Measurements from ENCODE around the gene ZRANB3.
A peak's percentile ranks its signal among the peaks of the same experiment; 100 is the strongest.
"Not testable (repeated sequence)": the region's sequence is repeated elsewhere in the genome, so short reads cannot be mapped to it uniquely, and the experiment has no call there.

The ZRANB3 gene

GRCh38 chr2:135530313-135531230 is at the start of gene ZRANB3:
Gene ZRANB3 (minus strand): TSS chr2:135531218.
- peak; percentile 94 for DNase-seq (ENCODE audit: low read depth)

GRCh38 chr2:135573620-135574019 is 42.6 kb upstream of the ZRANB3 start:
- no peak for DNase-seq (ENCODE audit: low read depth)

- DNase-seq (ENCODE audit: low read depth), result no peak
Observed at GRCh38 chr2:135570884-135571283, 39.9 kb upstream of the ZRANB3 start.

GRCh38 chr2:135563793-135564192 is 32.8 kb upstream of the ZRANB3 start:
- no peak for DNase-seq (ENCODE audit: low read depth)

- no peak for DNase-seq (ENCODE audit: low read depth)
Observed at GRCh38 chr2:135561925-135562324, 30.9 kb upstream of the ZRANB3 start.

- no peak for DNase-seq (ENCODE audit: low read depth)
Observed at GRCh38 chr2:135557530-135557929, 26.5 kb upstream of the ZRANB3 start.

GRCh38 chr2:135555311-135555710 is 24.3 kb upstream of the ZRANB3 start:
- DNase-seq (ENCODE audit: low read depth), result no peak

- no peak for DNase-seq (ENCODE audit: low read depth)
Observed at GRCh38 chr2:135552887-135553286, 21.9 kb upstream of the ZRANB3 start.

GRCh38 chr2:135551356-135551755 is 20.3 kb upstream of the ZRANB3 start:
- DNase-seq (ENCODE audit: low read depth), result no peak

- no peak for DNase-seq (ENCODE audit: low read depth)
Observed at GRCh38 chr2:135547311-135547710, 16.3 kb upstream of the ZRANB3 start.

GRCh38 chr2:135546436-135546835 is 15.4 kb upstream of the ZRANB3 start:
- no peak for DNase-seq (ENCODE audit: low read depth)

- DNase-seq (ENCODE audit: low read depth), result not testable (repeated sequence)
Observed at GRCh38 chr2:135533545-135533944, 2.5 kb upstream of the ZRANB3 start.

GRCh38 chr2:135532581-135532980 is 1.6 kb upstream of the ZRANB3 start:
- no peak for DNase-seq (ENCODE audit: low read depth)

GRCh38 chr2:135531231-135532197 is 496 bp upstream of the ZRANB3 start, which contains the start of gene R3HDM1:
Gene R3HDM1 (plus strand): TSS chr2:135531484. CDS start chr2:135604846, 73,362 bp downstream.
- DNase-seq (ENCODE audit: low read depth), result peak; percentile 93

- no peak for DNase-seq (ENCODE audit: low read depth)
Observed at GRCh38 chr2:135528006-135528405, 3.0 kb downstream of the ZRANB3 start.

- DNase-seq (ENCODE audit: low read depth), result no peak
Observed at GRCh38 chr2:135525786-135526185, 5.2 kb downstream of the ZRANB3 start.

- no peak for DNase-seq (ENCODE audit: low read depth)
Observed at GRCh38 chr2:135512099-135512498, 18.9 kb downstream of the ZRANB3 start.

- no peak for DNase-seq (ENCODE audit: low read depth)
Observed at GRCh38 chr2:135510577-135510976, 20.4 kb downstream of the ZRANB3 start.

- DNase-seq (ENCODE audit: low read depth), result no peak
Observed at GRCh38 chr2:135504811-135505210, 26.2 kb downstream of the ZRANB3 start.

GRCh38 chr2:135498588-135498987 is 32.4 kb downstream of the ZRANB3 start:
- DNase-seq (ENCODE audit: low read depth), result not testable (repeated sequence)

- no peak for DNase-seq (ENCODE audit: low read depth)
Observed at GRCh38 chr2:135494917-135495316, 36.1 kb downstream of the ZRANB3 start.

GRCh38 chr2:135494503-135494902 is 36.5 kb downstream of the ZRANB3 start:
- no peak for DNase-seq (ENCODE audit: low read depth)

- no peak for DNase-seq (ENCODE audit: low read depth)
Observed at GRCh38 chr2:135490376-135490775, 40.6 kb downstream of the ZRANB3 start.
